ENCODE results near the gene PLB1. TPM values are rescaled to one million over a fixed set of nuclear protein-coding genes. Genes with fewer than 3 reads are reported as not detected.
A peak's percentile ranks its signal among the peaks of the same experiment; 100 is the strongest.

PLB1 gene
- total and polyA plus RNA-seq, 9 of the 15 experiments (the other 6 are each of a cell fraction or from before 2014, with no cell fraction given), result 0.01 to 0.09 (median 0.07) TPM; not detected in 2

DNA sequence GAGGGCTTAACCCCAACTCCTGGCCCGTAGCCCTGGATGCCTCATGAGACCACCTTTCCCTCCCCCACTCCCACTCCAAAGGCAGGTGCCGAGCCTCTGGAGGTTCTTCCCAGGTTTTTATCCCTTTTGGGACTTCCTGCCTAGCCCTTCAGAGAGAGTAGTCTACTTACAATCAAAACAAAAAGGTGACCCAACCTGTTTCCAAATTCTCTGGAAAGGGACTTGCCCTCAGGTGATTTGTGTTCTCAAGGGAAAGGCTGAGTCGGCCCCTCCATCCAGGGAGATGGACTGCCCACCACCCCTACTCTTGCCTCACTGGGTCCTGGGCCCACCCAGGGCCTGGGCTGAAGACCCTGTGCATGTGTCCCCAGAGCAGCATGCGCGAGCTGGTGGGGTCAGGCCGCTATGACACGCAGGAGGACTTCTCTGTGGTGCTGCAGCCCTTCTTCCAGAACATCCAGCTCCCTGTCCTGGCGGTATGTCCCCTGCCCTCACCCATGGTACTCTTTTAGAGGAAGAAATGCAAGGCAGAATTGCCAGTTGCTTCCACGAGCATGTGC lies 108.5 kb downstream of the PLB1 start (continued):
- TF ChIP-seq SNRNP70 (optimal IDR thresholded peaks at IDR 0.05; ENCODE audit: low read depth, low read length), result no peak

GRCh38 chr2:28606986-28607441 lies 111.2 kb downstream of the PLB1 start:
- Histone ChIP-seq H3K27ac (ENCODE audit: extremely low read depth, low read depth, low read length) (no peak overlapping the region), H3K79me2 (ENCODE audit: control insufficient read depth, insufficient read depth, low read length) (no peaks in the 10 kb centered on the region), H3K4me3 (no peak overlapping the region), H3K4me2 (ENCODE audit: insufficient read depth, low read length) (no peak overlapping the region), H3K9me3 (replicated peaks; ENCODE audit: control insufficient read depth, insufficient read depth, low read depth, low read length) (no peaks in the 10 kb centered on the region), H2AFZ (ENCODE audit: low read depth, low read length) (no peak overlapping the region), H3K36me3 (ENCODE audit: control insufficient read depth, insufficient read depth, low read length) (no peaks in the 10 kb centered on the region), H3K4me1 (replicated peaks in 1 of 2; ENCODE audit: control insufficient read depth in 2 of 2, insufficient read depth in 2 of 2, low read length in 2 of 2) (no peaks in the 10 kb centered on the region), H3K9me1 (ENCODE audit: control insufficient read depth, insufficient read depth, low read length) (peaks cover 4% of the 10 kb centered on the region), H4K20me1 (replicated peaks; ENCODE audit: control insufficient read depth, insufficient read depth, low read length) (no peaks in the 10 kb centered on the region), H3K27me3 (ENCODE audit: control insufficient read depth in 2 of 2, insufficient read depth in 2 of 2, low read length in 2 of 2) (peaks cover 20 to 82% of the 10 kb centered on the region in 2 experiments; a peak in 4 of 5 replicates), H3K9ac (ENCODE audit: insufficient read depth in 1 of 2, low read depth in 2 of 2, low read length in 2 of 2) (0 out of 4 replicates have a peak overlapping the region, but pooled peaks of 1 of the 2 experiments have one; percentile 45)
- DNase-seq (ENCODE audit: extremely low read depth in 1 of 4, low spot score in 3 of 4) (peak in 3 of 4 experiments; percentile 20 to 47 (median 33)), ATAC-seq (peak; percentile 77), FAIRE-seq (no peak)
- ChIA-PET POLR2A (interaction anchor here (0.6 to 1.6 kb wide), 4 partner anchors 9 to 124 kb away, joined by 4 to 5 read pairs (median 4); no protein-coding TSS in a partner anchor), CTCF (ENCODE audit: low intra/inter-chr PET ratio) (interaction anchor here (0.7 to 4.1 kb wide), 2 partner anchors 40 to 742 kb away, joined by 3 to 29 read pairs; no protein-coding TSS in a partner anchor)
- in situ Hi-C loops (cut with MboI) (no loop called here), intact Hi-C loops (cut with micrococcal nuclease) (loop anchor here (5.0 kb wide), 1 partner anchor 40 kb away; no protein-coding TSS in a partner anchor)
- BruUV-seq (replicated peaks), result no TSS peak
- 7% methylated on average over 5 of the region's 5 CpGs for WGBS (ENCODE audit: insufficient coverage, low coverage, missing lambda C conversion rate)
- peak; percentile 24; the same call in 1 of the 2 replicates for TF ChIP-seq STAG1 (CRISPR knock-in tag; IDR thresholded peaks at IDR 0.05; ENCODE audit: borderline replicate concordance)
- peak in 1 of 2 experiments; percentile 43; a peak in 1 of 4 replicates for TF ChIP-seq SRF (CRISPR knock-in tag; IDR thresholded peaks at IDR 0.05)
- TF ChIP-seq RAD21 (CRISPR knock-in tag; conservative IDR thresholded peaks at IDR 0.05 in 1 of 2, IDR thresholded peaks at IDR 0.05 in 1 of 2), result peak; percentile 39 to 73
- TF ChIP-seq KHSRP (IDR thresholded peaks at IDR 0.05), result no peak
- no peak for TF ChIP-seq ATF2 (CRISPR knock-in tag; IDR thresholded peaks at IDR 0.05)
- TF ChIP-seq, protein P1, sequence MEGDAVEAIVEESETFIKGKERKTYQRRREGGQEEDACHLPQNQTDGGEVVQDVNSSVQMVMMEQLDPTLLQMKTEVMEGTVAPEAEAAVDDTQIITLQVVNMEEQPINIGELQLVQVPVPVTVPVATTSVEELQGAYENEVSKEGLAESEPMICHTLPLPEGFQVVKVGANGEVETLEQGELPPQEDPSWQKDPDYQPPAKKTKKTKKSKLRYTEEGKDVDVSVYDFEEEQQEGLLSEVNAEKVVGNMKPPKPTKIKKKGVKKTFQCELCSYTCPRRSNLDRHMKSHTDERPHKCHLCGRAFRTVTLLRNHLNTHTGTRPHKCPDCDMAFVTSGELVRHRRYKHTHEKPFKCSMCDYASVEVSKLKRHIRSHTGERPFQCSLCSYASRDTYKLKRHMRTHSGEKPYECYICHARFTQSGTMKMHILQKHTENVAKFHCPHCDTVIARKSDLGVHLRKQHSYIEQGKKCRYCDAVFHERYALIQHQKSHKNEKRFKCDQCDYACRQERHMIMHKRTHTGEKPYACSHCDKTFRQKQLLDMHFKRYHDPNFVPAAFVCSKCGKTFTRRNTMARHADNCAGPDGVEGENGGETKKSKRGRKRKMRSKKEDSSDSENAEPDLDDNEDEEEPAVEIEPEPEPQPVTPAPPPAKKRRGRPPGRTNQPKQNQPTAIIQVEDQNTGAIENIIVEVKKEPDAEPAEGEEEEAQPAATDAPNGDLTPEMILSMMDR (IDR thresholded peaks at IDR 0.05 in 2 of 3, conservative IDR thresholded peaks at IDR 0.05 in 1 of 3; ENCODE audit: insufficient read depth in 2 of 3, low read depth in 1 of 3, low read length in 3 of 3), result peak; percentile 44 to 62 (median 60); a peak in 3 of 6 replicates

Data from K562 (cell line).